NB4 (cell line): ENCODE data around the gene RPS6KA2.

ENCODE experiments used
- DNase-seq: peaks from one replicate; pipeline ENCODE4 v3.0.0; 2010; ENCODE audit warnings: low read depth
- H3K4me3 ChIP-seq: one replicate; pipeline ENCODE4 v1.5.1; 2011; ENCODE audit warnings: mild to moderate bottlenecking, low read depth, low read length, moderate library complexity
- MYC ChIP-seq: IDR thresholded peaks from 2 replicates; pipeline ENCODE4 v1.6.1; 2011; ENCODE audit warnings: low read depth, low read length
- POLR2A ChIP-seq: IDR thresholded peaks from 2 replicates; pipeline ENCODE4 v1.6.1; 2011; ENCODE audit warnings: mild to moderate bottlenecking; ENCODE audit not compliant: insufficient read length; ENCODE audit errors: extremely low read depth
- TF ChIP-seq, protein P1 (sequence below): IDR thresholded peaks from 2 replicates; pipeline ENCODE4 v1.6.1; 2011; ENCODE audit warnings: low read depth, low read length
- TF ChIP-seq, protein P2 (sequence below): IDR thresholded peaks from one replicate; pipeline ENCODE4 v1.5.1; 2012; ENCODE audit warnings: low read depth, low read length

RPS6KA2 gene

DNA sequence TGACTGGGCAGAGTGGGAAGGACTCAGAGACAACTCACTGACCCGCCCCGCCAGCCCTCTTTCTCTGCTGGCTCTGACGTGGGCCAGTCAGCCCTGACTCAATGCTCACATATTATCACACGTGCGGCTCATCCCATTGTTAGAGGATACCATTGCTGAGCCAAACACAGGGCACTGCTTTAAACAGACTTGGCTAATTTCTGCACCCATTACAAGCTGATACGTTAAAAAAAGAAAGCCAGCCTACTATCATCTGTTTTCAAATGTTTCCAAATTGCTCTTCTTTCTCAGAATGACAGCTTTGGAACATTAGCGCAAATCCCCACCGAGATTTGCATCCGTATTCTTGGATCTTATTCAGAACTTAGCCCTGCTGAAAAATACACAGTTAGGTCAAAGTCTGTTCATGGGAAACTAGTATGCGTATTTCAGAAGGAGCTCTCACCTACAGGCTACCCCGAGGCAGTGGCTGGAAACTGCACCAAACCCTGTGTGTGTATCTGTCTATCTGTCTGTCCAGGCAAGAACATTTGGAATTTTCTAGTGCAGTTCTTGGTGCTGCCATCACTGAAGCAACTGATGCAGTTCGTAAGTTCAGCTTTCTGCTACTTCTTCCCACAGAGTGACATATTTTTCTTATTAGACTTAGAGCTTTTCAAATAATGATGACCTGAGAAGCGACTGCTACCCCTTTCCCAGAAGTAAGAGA, 73.3 kb downstream of the RPS6KA2 start:
- TF ChIP-seq, protein P1, sequence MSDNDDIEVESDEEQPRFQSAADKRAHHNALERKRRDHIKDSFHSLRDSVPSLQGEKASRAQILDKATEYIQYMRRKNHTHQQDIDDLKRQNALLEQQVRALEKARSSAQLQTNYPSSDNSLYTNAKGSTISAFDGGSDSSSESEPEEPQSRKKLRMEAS: no peak
- TF ChIP-seq, protein P2, sequence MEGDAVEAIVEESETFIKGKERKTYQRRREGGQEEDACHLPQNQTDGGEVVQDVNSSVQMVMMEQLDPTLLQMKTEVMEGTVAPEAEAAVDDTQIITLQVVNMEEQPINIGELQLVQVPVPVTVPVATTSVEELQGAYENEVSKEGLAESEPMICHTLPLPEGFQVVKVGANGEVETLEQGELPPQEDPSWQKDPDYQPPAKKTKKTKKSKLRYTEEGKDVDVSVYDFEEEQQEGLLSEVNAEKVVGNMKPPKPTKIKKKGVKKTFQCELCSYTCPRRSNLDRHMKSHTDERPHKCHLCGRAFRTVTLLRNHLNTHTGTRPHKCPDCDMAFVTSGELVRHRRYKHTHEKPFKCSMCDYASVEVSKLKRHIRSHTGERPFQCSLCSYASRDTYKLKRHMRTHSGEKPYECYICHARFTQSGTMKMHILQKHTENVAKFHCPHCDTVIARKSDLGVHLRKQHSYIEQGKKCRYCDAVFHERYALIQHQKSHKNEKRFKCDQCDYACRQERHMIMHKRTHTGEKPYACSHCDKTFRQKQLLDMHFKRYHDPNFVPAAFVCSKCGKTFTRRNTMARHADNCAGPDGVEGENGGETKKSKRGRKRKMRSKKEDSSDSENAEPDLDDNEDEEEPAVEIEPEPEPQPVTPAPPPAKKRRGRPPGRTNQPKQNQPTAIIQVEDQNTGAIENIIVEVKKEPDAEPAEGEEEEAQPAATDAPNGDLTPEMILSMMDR: no peak
- TF ChIP-seq MYC (no peak), POLR2A (no peak)
- no peak overlapping the region for H3K4me3 ChIP-seq
- DNase-seq: no peak

DNA sequence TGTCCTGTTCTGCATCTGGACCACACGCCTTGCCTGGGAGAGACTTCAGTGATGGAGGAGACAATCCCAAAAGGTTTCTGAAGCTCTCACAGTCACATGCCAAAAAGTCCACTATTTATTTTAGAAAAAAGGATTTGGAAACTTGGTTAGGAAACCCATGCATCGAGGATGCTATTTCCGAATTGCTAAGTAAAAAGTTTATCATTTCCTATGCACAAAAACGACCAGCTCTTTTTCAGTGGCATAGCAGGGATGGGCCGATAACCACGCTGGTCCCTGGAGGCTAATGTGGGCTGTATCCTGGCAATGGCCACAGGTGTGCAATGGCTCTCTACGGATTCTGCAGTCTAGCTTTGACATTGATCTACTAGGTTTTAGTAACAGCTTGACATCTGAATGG, 74.5 kb downstream of the RPS6KA2 start:
- TF ChIP-seq POLR2A: no peak
- TF ChIP-seq MYC: no peak
- TF ChIP-seq, protein P1: no peak
- TF ChIP-seq, protein P2: no peak
- H3K4me3 ChIP-seq: no peak overlapping the region
- DNase-seq: no peak

DNA sequence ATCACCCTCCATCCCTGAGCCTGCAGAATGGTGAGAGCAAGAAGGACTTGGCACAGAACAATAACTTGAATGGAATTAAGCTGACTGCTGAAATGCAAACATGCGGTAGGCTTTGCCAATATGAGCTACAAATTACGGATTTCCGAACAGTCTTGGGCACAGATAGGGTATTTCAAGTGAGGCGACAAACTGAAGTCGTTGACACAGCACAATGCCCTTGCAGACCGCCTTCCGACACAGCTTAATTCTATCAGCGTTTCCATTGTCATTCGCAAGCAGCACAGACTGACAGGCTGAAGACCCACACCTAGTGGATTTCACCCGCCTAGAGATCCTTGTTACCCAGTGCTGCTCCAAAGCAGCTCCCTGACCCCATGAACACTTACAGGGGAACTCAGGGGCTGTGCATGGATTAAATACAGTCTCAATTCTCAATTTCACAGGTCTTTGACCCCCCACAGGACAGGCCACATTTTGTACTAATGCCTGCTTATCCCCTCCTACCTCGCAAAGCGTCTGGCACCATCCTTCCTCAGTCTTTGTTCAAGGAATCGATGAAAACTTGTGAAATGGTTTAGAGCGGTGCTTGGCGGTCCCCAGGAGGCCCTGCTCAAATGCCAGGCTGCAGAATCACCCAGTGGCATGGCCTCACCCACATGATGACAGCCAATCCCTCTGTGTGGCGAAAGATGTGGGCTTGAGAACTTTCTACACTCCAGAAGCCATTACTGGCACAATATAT, 75.1 kb downstream of the RPS6KA2 start:
- TF ChIP-seq MYC (no peak), POLR2A (no peak)
- TF ChIP-seq, protein P1: no peak
- TF ChIP-seq, protein P2: no peak
- DNase-seq: no peak
- H3K4me3 ChIP-seq: no peak overlapping the region

DNA sequence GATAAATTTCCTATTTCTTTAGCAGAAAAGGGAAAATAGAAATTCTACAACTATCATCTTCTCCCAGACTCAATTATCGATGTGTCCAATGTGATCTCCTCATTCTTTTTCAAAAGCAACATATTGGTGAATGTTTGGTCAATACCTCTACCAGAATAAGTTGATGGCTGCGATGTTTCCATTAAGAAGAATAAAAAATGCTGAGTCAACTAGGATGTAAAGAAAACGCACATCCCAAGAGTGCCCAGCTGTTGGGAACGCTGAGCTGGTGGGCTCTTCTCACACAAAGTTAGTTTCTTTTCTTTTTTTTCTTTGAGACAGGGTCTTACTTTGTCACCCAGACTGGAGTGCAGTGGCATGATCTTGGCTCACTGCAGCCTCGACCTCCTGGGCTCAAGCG, 80.4 kb downstream of the RPS6KA2 start:
- no peak for DNase-seq
- no peak overlapping the region for H3K4me3 ChIP-seq
- TF ChIP-seq POLR2A (no peak), MYC (no peak)
- TF ChIP-seq, protein P1: no peak
- TF ChIP-seq, protein P2: no peak

DNA sequence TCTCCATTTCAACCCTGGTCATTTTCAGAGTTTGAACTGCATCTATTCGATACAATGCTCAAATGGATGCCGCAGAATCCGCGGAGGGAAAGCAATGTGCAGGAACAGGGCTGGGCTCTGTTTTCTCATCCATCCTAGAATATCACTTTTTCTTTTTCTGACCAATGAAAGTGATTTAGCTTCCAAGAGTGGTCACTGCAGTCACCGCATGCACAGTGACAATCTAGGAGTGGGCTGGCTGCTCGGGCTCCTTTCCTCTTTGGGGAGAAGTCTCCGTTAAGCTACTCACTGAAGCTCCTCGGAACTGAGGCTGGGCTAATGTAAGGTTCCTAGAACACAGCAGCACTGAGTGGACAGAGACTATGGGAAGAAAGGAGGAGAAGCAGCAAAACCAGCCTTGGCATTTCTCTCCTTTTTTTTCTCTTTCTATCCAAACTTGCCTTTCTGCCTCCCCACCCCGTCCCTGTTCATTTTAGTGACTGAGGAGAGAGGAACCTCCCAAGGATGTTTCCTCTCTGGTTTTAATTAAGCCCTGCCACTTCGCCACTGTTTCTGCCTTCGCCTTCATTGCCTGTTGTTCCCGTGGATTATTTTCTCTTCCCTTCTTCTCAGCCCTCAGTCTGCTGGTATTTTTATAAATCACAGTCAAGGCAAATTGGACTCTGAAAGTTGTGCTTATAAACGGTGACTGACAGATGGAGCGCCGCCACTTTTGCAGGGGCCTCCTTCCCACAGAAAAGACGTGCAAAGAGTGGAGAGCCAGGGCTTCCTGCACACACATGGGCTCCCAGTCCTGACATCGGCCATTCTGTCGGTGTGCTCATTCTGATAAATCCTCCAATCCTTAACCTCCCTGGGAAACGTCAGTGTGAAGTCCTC, 81.7 kb downstream of the RPS6KA2 start:
- DNase-seq: no peak
- no peak overlapping the region for H3K4me3 ChIP-seq
- no peak for TF ChIP-seq MYC
- TF ChIP-seq, protein P2: no peak
- TF ChIP-seq, protein P1: no peak
- no peak for TF ChIP-seq POLR2A
